Stimulated activated CD8-positive, alpha-beta memory T cell treated with anti-CD3 and anti-CD28 coated beads, Interleukin-15, amount 100 ng/mL, for 48 hours (primary cell): ENCODE results near the gene FOXE1.
A peak's percentile ranks its signal among the peaks of the same experiment; 100 is the strongest.

Source experiments
- DNase-seq, 2 donors: peaks; one replicate each; pipeline ENCODE4 v3.0.0-alpha.2; 2020; ENCODE audit warnings: low read depth in 2 of 2

Gene FOXE1

DNA sequence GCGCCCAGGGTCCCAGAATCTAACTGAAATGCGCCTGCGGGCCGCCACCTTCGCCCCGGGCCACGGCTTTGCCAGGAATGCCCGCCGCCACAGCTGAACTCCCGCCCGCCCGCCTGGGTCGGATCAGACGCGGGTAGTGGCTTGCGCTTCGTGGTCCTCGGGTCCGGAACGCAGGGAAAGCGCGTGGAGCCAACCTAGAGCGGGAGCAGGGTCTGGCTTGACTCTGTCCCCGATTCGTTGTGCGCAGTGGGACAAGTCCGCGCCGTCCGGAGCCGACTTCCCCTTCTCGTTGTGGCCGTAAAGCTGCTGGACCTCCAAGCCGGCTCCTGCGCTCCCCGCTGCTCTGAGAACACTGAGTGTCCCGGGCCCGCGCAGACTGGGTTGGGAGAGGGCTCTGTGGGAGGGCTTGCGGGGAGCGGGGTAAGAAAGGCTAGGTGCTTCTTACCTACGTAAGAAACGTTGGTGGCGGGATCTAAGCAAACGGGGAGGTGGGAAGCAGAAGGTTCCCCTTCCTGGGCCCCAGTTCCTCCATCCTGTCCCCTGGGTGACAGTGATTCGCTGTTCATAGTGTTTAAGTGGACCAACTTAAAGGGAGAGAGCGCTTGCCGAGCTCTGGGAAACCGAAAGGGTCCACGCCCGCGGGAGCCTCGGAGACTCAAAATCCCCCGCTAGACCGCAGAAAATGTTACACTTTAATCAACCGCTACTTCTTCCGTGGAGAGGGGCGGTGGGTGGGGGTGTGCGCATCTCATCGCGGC lies 4.4 kb upstream of the FOXE1 start:
- DNase-seq = no peak

GRCh38 chr9:97849980-97850379 lies 3.0 kb upstream of the FOXE1 start:
- DNase-seq = no peak

GRCh38 chr9:97850746-97851445 lies 2.1 kb upstream of the FOXE1 start:
- no peak for DNase-seq

GRCh38 chr9:97851446-97851883 lies 1.6 kb upstream of the FOXE1 start:
- no peak for DNase-seq

DNA sequence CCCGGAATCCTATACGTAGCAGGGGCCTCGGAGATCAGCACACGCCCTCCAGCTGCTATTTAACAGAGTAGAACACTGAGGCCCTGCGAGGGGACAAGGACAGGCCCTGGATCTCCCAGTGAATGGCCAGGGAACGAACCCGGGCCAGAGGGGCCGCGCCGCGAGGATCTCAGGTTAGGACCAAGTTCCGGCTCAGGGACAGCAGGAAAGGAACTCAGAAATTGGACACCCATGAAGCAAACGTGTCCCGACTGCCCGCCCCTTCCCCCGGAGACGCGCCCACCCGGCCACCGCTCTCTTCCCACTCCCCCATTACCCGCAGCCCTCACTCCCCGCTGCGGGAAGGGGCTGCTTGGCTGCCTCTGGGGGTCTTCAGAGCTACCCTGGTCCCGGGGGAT lies 1.0 kb upstream of the FOXE1 start:
- DNase-seq = no peak

DNA sequence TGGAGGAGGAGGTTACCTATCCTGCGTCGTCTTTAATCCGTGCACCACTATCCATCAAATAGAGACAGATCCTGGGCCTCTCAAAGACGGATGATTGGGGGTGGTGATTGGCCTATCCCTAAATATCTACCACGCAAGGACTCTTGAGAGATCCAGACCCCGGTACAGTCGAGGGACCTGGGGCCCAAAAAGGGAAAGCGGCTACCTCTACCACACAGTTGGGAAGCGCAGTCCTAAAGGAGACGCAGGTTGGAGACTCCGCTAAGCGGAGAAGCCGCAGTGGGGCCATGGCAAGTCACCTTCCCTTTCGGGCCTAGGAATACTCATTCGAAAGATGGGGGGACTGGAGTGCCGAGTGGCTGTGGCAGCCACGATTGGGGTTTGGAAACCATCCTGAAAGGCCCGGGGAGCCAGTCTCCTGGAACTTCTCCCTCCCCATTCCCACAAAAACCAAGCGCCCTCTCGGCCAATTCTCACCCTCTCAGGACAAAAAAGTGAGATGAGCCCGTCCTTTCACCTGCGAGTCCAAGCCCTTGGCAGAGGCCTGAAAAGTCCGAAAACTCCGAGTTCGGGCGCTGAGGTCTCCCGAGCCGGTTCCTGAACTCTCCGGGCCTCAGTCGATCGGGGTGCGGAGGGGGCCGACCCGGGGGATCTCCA lies 499 bp upstream of the FOXE1 start:
- DNase-seq = no peak

DNA sequence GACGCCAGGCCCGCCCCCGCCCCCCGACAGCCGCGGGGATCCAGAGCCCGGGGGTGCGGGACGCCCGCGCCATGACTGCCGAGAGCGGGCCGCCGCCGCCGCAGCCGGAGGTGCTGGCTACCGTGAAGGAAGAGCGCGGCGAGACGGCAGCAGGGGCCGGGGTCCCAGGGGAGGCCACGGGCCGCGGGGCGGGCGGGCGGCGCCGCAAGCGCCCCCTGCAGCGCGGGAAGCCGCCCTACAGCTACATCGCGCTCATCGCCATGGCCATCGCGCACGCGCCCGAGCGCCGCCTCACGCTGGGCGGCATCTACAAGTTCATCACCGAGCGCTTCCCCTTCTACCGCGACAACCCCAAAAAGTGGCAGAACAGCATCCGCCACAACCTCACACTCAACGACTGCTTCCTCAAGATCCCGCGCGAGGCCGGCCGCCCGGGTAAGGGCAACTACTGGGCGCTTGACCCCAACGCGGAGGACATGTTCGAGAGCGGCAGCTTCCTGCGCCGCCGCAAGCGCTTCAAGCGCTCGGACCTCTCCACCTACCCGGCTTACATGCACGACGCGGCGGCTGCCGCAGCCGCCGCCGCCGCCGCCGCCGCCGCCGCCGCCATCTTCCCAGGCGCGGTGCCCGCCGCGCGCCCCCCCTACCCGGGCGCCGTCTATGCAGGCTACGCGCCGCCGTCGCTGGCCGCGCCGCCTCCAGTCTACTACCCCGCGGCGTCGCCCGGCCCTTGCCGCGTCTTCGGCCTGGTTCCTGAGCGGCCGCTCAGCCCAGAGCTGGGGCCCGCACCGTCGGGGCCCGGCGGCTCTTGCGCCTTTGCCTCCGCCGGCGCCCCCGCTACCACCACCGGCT lies 1.0 kb downstream of the FOXE1 start:
- DNase-seq = peak; percentile 50 to 53

DNA sequence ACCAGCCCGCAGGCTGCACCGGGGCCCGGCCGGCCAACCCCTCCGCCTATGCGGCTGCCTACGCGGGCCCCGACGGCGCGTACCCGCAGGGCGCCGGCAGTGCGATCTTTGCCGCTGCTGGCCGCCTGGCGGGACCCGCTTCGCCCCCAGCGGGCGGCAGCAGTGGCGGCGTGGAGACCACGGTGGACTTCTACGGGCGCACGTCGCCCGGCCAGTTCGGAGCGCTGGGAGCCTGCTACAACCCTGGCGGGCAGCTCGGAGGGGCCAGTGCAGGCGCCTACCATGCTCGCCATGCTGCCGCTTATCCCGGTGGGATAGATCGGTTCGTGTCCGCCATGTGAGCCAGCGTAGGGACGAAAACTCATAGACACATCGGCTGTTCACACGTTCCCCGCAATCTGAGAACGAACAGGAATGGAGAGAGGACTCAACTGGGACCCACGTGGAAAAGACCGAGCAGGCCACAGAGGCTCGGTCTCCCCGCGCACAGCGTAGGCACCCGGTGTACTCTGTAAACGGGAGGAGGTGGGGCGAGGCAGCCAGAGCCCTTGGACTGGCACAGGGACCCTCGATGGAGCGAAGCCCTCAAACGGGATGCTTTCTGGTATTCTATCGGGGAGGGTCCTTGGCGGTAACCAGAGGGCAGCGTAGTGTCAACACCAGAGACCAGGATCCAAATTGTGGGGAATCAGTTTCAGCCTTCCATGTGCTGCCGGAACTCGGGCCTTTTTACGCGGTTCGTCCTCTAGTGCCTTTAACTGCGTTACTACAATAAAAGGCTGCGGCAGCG lies 1.9 kb downstream of the FOXE1 start:
- no peak for DNase-seq

- DNase-seq = no peak
Measured at GRCh38 chr9:97855486-97855875, 2.5 kb downstream of the FOXE1 start.

- no peak for DNase-seq
Measured at GRCh38 chr9:97855899-97856298, 2.9 kb downstream of the FOXE1 start.

GRCh38 chr9:97856857-97857605 lies 4.0 kb downstream of the FOXE1 start:
- DNase-seq = no peak

DNA sequence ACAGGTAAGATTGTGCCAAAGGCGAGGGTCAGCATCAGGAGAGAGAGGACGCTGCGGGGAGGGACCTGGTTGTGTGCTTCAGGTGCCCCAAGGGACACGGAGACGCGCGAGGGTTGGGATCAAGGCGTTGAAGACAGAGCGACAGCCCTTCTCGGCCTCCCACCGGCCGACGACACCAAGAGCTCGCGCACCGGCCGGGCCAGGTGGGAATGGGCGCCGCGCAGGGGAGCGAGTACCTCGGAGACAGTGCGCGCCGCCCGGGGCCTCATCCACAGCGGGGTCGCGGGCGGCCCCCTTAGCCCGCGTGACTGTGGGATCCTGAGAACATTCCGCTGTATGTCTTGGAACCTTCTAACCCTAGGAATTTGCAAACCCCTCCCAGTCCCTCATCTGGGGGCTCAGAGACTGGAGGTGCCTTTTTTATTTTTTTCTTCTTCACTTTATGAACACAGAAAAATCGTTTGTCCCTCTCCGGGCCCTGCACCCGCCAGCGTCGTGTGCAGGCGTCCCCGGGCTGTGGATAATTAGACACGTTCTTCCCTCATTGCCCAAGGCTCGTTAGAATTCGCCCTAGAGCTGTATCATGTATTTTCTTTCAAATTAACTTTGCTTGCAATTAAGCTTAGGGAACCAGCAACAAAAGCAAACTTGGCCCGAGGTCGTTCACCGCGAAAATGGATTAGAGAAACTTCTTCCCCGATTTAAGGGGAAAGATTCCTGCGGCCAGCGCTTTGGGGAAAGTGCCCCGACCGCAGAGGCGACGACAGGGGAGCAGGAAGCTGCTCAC lies 4.8 kb downstream of the FOXE1 start:
- DNase-seq = no peak

DNA sequence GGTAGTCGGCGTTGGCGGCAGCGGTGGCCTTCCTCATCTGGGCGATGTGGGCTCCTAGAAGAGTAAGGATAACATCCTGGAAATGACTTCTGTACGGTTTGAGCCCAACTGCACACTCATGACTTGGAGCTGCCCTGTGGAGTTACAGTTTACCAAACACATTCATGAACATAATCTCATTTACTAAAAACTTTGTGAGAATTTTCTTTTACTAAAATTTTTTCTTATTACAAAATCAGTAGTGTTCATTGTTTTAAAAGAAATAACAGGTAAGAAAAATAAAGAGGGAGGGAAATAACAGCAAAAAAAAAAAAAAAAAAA lies 5.3 kb downstream of the FOXE1 start:
- no peak for DNase-seq

GRCh38 chr9:97858826-97859225 lies 5.8 kb downstream of the FOXE1 start:
- no peak for DNase-seq

- no peak for DNase-seq
Measured at GRCh38 chr9:97859346-97859745, 6.3 kb downstream of the FOXE1 start.

DNA sequence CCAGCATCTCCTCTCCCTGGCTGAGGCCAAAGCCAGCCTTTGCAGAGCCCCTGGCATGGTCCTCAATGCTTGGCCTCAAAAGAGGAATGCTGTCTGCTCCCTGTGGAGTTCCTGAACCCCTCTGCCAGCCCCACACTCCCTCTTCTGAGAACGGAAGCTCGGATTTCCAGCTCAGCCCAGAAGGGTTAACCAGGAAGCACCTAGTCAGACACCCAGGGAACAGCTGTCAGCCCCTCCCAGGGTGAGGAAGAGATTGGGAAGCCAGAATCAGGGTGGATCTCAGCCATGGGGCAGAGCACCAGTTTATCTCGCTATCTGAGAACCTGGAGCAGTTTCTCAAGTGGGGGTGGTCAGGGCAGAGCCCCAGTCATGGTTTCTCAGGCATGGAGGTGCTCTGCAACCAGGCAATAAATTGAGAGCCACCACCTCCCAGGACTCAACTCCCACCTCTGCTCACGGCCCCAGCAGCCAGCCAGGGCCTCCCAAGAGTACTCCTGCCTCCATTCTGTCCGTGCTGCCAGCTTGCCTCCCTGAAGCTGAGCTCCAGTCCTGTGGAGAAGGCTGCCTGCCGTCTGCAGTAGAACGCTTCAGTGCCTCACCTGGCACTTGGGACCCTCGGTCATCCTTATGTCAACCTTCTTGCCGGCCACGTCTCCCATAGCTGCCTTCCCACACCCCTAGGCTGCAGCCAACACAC lies 7.6 kb downstream of the FOXE1 start:
- DNase-seq = no peak

GRCh38 chr9:97861148-97861475 lies 8.1 kb downstream of the FOXE1 start:
- no peak for DNase-seq

GRCh38 chr9:97863314-97863713 lies 10.3 kb downstream of the FOXE1 start:
- DNase-seq = no peak

DNA sequence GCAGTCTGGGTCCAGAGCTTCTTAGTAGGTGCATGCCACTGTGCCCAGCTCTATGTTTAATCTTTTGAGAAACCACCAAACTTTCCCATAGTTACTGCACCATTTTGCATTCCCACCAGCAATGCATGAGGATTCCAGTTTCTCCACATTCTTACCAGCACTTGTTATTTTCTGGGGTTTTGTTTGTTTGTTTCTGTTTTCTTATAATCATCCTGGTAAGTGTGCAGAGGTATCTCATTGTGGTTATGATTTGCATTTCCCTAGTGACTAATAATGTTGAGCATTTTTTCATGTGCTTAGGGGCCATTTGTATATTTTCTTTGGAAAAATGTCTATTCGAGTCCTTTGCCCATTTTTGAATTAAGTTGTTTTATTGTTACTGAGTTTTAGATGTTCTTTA lies 11.4 kb downstream of the FOXE1 start:
- DNase-seq = no peak
